ENCODE data around the gene PRL.

PRL gene

DNA sequence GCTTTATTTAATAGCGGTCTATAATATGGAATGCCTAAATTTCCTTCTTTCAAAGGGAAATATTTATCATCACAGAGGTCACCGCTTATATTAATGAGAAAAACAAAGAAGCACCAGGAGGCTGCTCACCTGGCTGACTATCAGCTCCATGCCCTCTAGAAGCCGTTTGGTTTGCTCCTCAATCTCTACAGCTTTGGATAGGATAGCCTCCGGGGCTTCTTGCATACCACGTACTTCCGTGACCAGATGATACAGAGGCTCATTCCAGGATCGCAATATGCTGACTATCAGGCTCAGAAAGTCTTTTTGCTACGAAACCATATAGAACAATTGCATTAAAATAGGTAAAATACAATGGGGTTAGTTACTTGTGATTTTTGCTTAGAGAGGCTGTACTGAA, 6.8 kb downstream of the PRL start:
- no peak for DNase-seq

DNA sequence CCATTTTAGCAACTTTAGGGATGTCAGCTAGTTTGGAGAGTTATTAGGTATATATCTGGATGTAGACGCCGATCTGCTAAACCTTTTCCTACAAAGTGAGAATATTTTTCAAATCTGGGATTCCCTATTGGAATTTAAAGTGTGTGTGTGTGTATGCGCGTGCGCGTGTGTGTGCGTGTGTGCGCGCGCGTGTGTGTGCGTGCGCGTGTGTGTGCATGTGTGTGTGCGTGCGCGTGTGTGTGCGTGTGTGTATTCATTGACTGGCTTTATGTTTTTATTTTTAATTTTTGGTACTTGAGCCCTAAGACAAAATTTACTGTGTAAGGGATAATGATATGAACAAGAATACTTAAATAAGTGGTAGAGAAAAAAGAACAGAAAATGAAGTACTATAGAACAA, 8.1 kb downstream of the PRL start:
- DNase-seq: no peak

DNA sequence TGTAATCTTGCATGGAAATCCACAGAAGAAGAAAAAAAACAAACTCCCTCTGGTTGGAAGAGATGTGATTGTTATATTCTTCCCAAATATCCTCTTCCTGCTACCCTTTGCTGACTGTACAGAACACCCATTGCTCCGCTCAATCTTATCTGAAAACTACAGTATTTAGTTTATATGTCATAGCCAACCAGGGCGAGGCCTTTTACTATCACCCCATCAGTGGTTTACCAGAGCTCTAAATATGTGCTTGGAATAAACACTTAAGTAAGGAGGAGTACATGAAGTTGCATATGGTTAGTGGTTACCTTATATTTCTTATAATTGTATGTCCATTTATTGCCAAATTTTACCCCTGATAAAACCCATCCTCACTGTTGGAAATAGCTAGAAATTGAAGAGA, 12.2 kb downstream of the PRL start:
- DNase-seq: no peak

DNA sequence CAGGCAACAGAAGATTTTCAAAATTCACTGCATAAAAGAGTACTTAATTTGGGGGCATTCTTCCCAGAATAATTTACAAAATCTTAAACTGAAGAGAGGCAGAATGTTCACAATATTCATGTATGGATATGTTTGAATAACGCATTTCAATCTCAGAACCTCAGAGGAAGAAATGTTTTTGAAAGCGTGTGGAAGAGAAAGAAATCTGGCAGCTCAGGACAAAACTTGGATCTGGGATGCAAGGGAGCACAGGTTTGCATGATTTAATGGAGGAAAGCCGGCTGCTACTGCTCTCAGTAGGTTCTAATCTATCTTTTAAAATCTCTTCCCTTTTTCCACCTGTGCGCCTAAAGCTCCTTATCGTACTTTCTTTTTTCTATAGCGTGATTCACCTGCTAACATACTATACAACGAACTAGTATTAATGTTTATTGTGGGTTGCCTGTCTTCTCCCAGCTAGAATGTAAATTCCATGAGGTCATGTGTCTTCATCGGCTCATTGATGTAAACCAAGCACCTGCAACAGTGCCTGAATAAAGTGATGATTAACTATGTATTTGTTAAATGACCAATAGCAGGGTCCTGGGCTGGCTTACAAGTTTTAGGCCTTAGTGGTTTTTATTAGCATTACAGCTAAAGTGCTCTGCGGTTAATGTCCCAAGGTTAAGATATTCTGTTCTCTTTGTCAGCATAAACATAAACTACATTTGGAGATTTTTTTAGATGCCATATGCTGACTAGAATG, 15.3 kb downstream of the PRL start:
- no peak for DNase-seq

DNA sequence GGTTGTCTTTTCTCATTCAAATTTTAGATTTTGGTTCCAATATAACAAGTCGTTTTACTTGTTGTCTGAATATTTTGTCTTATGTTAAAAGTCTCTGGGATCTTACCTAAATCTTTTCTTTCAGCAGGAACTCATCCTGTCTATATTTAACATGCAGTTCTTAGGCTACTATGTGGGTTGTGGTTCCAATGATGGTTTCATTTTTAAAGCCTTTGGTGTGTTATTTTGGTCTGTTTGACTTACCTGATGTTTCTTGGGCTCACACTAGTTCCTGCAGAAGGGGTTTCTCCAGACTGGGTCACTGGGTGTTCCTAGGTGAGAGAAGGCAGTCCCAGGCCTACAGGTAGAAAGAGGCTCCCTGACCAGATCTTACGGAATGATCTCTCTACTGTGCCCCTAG, 17.4 kb downstream of the PRL start:
- DNase-seq: no peak

DNA sequence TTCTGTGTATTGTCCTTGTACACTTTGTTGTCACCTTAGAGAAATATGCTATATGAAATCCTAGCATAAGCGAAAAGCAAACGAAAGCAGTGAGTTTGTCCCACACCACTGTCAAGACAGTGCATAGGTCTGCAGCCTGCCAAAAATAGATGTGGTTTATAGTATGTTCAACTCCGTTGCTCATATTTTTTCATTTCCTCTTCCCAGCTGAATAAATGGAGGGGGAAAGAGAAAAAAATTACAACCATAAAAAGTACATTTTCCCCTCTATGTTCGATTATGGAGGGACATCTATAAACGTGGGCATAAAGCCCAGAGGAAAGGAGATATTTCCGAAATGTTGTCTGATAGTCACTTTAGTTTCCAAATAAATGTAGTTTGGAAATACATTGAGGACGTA, 25.8 kb downstream of the PRL start:
- peak; percentile 9 for DNase-seq

DNA sequence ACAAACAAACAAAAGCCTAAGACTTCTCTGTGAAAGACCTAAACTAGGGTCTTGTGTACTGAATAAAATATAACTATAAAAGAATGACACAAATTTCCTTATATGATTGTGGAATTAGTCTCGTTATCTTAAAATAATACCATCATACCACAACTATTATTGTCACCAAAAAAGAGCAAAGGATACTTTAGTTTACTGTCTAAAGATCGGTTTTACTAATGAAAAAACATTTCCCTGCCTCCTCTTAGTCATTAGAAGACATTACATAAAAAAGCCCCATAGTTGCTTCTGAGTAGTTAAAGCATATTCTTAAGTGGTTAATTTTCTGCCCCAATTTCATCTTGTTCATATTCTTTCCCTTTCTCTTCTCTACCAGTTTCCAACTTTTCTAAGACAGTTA, 33.1 kb downstream of the PRL start:
- no peak for DNase-seq

DNA sequence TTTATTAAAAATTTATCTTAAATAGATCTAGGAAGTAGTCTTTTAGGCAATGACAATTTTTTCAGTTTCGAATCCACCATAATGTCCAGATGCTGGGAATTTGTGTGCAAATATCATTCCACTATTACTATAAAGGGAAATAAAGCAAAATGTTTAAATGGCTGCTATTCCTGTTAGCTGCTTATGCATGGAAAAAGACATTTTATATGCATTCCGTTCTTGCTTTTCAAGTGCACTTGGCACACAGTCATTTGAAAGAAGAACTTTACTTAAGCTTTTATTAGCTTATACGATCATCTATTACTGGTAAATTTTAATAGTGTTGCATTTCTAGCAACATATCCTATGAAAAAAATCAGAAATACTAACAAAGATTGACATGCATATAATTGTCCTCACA, 42.0 kb downstream of the PRL start:
- DNase-seq: no peak

DNA sequence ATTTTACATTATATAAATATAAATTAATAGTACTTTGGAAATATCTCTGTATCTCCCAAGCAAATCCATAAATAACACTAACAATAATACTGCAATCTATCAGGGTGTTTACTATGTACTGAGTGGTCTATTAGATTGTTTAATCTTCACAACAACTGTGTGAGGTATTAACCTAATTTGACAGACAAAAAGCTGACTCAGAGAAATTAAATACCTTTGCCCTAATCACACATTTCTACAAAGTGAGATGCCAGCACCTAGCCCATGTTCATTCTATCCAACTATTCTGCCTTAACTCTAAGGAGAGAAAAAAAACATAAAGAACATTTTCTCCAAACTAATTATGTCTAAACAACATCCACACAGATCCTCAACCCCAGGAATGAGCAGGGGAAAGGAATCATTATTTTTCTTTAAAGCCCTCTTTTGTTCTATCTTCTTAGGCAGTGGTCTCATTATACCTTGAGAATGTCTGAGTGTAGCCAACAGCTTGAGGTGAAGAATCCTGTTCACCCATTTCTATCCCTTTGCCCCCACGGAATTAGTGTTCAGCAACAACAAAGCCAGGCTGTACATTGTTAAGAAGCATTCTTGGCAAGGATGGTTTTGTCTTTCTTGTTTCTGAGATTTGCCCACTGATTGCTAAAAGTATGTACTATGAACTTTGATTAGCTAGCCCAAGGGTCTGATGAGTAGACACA, 42.7 kb downstream of the PRL start:
- no peak for DNase-seq

DNA sequence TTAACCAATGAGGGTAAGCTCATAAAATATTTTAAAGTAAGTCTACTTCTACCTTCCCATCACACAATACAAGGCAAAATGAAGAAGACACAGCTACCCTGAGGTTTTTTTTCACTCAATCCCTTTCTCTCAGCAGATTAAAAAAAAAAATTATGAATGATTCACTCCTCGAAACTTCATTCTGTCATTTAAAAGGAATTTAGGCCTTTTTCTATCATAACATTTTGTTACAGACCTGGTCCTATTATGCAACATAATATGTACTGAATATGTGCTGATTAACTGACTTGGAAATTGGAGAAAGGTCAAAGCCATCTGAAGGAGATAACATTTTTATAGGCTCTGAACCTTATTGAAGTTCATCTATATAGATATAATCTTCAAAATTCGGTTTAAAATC, 45.5 kb downstream of the PRL start:
- no peak for DNase-seq

DNA sequence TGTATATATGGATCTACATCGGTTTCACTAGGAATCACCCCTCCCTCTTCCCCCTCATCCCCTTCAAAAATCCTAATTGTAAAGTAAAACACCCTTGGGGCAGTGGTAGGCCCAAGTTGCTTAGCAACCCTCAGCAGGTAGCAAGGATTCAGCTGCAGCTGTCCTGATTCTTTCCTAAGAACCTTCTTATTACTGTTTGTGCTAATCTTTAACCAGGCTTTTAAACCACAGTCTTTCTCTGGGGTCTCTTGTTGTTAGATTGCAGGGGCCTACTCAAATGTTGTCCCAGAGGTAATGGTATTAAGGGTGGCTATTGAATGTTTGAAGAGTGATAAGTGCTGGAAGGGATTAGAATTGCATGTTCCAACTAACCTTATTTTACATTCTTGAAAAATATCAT, 46.4 kb downstream of the PRL start:
- no peak for DNase-seq

DNA sequence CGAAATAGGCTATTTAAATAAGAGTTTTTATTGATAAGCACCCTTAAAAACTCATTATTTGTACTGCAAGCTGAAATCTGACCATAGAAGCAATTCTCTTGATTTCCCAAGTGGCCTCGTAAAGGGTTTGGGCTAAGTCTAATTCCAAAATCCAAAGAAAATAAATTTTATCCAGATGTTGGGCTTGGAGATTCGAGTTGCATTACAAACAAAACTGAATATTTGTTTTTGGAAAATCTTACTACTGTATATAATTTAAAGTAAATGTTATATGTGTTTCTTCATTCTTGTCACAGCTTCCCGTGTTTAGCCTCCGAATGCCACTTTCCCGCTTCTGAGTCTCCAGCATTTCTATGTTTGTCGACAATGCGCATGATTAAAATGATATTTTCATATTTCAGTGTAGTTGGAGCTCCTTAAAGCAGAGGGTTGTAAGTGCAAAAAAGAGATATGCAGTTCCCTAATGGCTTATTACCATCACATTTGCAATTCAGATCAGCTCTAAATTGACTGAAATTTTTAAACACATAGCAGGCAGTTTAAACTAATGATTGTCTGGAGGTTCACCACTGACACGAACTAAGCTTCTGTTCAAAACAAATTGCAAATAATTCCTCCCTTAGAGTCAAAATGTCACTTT, 47.0 kb downstream of the PRL start:
- no peak for DNase-seq

DNA sequence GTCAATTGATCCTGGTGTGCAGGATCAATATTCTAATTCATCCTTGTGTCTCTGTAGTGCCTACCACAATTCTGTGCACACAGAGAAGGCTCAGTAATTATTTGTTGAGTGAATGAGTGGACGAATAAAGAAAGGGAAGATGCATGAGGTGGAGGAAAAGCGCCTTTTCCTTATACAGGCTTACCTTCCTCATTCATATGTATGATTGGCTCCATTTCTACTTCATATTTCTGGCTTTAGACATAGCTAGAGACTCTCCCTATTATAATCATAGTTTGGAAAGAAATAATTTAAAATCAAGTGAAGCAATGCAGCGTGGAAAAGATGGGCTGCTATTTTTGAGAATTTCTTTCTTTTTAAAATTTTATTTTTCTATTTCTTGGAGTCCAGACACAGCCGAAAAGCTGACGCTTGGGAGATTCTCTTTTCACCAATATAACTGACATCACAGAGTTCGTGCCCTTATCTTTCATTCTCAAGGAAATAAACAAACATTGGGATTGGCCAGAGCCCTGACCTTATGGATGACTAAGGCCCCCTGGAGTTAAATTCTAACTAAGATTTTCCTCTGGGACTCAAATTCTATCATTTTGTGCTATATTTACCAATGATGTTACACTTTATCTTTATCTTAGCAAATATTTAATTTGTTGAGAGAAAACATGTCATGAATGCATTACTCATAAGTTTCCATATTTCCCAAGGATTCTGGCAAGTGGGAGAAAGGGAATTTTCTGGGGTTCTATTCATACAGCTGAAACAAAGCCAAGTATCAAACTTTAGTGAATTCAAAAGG, 48.1 kb downstream of the PRL start:
- DNase-seq: no peak

DNA sequence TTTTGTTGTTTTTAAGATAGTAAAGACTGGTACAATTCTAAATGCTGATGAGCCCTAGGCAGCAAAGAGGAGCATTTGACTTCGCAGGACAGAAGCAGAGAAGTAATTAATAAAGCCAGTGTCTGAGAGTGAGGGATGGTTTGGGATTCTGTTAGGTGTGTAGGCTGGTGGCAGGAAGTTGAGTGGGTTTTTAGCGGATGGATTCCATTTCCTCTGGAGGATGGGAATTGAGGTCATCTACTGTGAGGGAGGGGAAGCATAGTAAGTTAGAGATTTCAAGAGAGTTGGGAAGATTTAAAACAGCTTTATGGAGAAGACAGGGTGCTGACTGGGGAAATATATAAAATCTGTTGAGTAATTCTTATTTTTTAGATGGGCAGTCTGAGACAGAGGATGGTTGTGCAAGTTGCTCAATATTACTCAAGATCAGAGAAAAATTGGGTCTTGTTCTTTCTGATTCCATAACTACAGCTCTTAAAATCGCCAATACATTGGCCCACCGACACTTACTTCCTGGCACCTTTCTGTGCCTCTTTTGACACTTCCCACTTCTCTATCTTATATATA, 48.8 kb downstream of the PRL start:
- no peak for DNase-seq

DNA sequence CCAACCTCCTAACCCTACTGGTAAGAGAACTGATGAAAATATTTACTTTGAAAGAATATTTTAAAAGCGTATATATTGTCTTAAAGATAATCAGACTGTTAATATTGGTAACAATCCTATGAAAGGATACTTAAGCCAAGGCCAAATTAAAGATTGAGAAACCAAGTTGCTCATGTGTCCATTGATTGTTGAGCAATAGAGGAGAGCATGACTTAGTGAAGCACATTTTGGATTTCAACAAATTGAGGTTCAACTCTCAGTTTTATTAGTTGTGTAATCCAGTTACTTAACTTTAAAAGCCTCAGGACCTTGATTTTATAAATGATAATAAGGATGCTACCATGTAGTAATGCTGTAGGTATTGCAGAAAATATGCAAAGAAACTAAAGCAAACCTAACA, 56.8 kb downstream of the PRL start:
- DNase-seq: no peak

DNA sequence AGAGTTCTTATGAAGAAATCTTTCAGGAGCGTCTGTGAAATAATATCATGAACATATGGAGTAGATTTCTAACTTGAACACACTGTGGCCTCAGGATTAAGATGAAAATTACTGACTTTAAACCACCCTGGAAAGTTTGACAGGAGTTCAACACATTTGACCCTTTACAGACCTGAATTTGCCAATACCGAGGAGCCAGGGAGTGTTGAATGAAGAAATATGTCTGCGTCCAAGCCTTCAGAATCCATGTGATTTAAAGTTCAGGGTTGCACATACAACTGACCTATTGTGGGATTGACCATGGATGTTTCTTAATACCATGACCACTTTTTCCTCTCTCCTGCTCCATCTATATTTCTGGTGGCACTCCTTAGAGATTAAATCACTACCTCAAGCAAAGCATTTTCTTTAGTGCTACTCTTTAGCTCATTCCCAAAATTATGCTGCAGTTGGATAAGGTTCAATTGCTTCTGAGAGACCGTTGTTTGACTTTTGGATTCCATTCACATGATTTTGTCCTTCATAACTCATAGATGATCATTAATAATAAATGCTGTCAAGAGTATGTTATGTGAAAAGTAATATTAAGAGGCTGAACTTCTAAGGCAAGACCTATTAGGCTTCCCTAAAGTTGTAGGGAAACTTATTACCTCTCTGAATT, 57.4 kb downstream of the PRL start:
- DNase-seq: no peak

DNA sequence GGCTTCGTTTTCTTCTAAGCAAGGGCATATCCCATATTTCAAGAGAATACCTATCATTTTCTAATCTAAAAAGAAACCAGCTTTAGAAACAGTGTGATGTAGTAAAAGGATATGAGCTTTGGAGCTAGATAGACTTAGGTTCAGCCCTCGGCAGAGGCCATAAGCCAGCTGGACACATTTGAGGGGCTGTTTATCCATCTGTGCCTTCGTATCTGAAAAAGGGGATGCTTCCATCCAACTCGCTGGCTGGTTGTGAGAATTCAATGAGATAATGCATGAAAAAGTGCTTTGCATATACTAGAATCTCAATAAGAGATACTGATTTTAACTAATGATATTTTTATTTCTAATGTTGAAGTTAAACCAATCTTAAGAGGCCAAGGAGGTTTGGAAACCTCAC, 58.0 kb downstream of the PRL start:
- no peak for DNase-seq

DNA sequence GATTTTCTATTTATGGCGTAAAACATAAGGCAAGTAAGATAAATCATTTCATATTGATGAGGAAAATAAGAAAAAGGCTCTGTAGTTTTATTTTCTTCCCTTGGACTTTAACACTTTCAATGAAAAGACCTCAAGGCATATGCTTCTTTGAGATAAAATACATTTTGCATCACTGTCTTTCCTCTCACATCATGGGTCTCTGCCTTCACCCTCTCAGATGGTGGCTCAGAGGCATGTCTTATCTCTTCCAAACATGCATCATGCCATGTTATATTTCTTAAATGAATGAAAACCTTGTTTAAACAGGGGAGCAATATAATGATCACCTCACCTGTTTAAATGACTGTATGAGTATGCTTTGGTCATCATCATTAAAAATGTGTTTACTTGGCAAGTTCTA, 59.3 kb downstream of the PRL start:
- no peak for DNase-seq
